CD1c-positive myeloid dendritic cell (primary cell): ENCODE data around the gene OTULIN.

Experiments
- DNase-seq: peaks from one replicate; pipeline ENCODE4 v3.0.0-alpha.2; 2016; ENCODE audit errors: extremely low spot score

The OTULIN gene

DNA sequence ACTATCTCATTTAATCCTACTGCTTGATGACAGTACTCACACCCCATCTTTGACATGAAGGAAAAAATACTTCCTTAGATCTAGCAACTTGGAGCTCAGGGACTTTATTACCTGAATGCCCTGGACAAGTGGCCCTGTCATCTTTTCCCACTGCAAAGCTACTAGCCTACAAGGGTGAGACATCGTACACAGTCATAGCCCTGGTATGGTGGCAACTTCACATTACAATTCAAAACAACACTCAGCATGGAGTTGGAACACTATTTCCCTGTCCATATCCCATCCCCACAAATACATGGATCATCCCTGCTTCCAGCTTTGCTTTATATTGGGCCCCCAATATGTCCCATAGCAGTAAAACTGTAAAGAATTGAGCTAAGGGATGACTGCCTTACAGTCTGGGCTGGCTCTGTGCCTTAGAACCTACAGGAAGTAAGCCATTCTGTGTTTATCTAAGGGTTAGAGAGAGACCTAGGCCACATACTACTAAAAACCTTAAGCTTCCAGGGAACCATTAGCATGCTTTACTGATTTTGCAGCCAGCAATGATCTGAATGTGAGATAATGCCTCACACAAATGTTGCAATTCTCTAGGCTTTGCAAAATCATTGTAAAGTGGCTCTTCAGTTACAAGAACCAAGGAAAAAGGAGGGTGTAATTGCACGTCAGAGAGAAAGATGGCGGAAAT is 55.9 kb downstream of the OTULIN start:
- no peak for DNase-seq

DNA sequence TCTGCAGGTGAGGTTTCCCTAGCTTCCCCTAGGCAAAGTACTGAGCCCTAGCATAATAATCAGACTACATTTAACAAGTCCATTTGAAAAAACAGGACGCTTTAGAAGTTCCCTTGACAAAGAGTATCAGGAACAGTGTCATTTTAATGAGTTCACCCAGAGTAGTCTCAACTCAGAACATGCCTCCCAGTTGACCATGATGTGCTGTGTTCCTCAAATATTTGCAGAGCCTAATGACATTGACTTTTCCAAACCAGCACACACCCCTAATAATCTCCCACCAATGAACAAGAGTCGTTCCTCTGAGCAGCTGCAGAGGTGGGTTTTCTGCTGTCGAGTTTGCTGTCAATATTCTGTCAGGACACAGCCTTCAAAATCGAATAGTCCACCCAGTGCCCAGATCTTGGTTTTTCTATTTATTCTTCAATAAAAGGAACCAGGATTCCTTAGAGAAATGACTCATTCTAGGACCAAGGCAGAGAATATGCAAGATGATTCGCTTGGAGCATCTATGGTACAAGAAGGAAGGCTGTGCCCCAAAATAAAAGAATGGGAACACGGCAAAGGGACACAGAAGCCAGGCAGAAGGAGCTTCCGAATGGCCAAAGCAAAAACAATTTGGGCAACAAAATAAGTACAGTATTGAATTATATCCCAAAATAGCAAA is 57.6 kb downstream of the OTULIN start:
- peak; percentile 25 for DNase-seq

DNA sequence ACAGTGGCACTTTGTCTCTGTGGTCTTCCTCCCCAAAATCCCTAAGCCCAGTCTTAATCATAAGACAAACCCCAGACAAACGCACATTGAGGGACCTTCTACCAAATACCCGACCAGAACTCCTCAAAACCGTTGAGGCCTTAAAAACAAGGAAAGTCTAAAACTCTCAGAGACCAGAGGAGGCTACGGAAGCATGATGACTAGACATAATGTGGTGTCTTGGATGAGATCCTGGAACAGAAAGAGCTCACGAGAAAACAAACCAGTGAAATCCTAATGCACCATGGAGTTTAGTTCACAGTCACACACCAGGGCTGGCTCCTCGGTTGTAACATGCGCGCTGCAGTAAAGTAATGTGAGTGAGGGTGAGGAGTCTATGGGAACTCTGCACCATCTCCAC is 58.4 kb downstream of the OTULIN start:
- no peak for DNase-seq

DNA sequence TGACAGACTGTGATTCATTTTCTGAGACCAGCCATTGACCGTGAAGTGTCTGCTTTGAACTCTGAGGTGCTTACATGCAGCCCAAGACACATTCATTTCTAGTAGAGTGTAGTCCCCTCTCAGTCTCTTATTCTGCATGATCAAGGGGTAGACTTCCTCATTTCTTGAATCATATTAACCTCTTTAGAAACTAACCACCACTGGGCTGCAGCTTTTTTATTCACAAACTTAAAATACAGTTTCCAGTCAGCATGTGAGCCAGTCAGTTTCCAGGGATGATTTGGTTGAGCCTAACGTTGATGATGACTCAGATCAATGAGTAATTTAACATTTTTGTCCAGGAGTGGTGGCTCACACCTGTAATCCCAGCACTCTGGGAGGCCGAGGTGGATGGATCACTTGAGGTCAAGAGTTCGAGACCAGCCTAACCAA is 59.2 kb downstream of the OTULIN start:
- peak; percentile 63 for DNase-seq

DNA sequence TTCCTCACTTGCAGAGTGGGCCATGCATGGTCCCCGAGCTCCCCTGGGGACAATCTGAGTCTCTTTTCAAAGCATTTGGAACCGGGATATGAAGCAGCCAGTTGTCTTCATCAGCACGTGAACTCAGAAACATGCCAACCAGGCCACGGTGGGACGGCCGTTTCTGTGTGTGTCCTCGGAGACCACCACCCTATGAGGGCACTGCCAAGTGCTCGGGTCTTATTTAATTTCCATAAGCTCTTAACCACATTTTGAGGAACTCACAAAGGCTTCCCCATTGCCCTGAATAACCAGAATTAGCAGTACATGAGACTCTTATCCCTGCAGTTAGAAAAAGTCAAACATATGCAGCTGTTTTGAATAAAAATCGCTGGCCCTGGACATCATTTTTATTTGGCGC is 60.1 kb downstream of the OTULIN start:
- DNase-seq = peak; percentile 75

DNA sequence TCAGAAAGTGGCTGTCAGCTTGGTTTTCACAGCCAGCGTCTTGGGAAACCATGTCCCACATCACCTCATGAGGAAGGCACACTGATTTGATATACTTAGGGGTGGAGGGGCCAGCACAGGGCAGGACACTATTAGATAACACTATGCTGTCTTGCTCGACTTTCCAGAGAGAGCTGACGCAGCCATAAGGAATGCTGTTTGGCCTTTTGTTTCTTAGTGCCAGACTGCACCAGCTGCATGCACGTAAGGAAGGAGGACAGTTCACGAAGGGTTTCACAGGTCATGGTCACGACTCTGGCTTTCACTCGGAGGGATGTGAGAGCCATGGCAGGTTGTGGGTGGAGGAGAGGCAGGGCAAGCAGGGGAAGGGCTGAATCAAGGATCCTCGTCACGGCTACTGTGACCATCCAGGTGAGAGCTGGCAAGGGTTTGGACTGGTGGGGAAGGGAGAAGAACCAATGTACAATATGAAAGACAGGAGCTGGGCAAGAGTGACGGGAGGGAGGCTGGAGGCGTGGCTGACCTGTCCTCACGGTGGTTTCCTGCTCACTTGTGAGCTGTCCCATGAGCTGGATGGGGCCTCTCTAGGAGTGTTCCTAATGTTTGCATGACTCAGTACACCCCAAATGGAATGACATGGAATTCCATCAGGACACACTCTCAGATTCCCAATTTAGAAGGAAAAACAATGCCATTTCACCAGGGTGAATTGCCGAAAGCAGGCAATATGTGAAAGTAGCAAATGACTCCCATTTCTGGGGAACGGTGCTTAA is 61.7 kb downstream of the OTULIN start:
- DNase-seq = no peak

DNA sequence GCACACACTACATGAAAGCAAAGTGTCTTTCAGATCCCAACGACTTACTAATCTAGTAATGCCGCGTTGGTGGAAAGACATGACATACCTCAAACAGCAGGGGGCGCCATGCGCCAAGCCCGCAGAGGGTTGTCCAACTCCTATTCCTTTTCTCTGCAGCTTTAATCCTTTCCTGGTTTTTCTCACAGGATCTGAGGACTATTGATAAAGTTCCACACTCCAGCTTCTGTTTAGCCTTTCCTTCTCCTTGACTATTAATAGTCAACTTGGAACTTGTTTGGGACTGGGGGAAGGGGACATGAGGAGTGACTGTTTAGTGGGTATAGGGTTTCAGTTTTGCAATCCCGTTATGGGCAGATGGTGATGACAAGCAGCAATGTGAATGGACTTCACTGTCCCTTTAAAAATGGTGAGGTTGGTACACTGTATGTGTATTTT is 62.9 kb downstream of the OTULIN start:
- peak; percentile 82 for DNase-seq

DNA sequence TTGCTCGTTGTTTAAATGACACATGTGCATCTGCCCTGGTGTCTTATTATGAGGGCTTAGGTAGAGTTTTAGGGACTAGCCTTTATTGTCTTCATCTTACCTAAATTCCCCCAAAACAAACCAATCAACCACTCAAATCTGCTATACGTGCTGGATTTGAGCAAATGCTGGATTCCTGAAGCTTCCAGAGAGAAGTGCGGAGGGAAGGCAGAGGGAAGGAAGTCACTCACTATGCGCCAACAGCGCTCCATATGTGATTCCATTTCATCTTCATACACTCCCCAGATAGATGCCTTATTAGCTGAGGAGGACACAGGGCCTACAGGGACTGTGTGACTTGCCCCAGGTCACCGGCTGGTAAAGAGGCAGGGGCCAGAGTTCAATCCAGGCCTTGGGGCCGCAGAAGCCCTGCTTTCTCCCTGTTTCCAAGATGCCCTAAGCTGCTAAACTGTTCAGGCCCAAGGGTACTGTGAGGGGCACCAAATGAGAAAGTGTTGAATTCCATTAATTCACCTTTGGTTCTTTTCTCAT is 63.5 kb downstream of the OTULIN start:
- DNase-seq = no peak

DNA sequence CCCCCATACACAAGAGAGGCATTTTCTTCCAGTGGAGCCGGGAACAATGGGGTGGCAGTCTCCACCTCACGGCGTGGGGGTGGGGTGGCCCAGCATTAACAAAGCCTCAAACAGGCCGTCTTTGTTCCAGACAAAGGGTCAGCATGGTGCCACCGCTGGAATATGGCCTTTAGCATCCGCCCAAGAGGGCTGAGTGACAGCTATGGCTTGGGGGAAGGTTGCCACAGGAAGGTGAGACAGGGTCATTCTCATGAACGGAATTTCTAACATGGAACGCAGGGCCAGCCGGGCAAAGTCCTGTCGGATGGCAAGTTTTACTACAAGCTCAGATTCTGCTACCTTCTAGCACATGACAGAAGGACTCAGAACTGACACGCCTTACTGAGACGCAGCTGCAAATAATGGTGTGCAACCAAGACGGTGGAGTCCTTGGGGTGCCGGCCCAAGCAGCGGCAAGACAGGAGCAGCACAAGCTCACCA is 64.0 kb downstream of the OTULIN start:
- DNase-seq = no peak

DNA sequence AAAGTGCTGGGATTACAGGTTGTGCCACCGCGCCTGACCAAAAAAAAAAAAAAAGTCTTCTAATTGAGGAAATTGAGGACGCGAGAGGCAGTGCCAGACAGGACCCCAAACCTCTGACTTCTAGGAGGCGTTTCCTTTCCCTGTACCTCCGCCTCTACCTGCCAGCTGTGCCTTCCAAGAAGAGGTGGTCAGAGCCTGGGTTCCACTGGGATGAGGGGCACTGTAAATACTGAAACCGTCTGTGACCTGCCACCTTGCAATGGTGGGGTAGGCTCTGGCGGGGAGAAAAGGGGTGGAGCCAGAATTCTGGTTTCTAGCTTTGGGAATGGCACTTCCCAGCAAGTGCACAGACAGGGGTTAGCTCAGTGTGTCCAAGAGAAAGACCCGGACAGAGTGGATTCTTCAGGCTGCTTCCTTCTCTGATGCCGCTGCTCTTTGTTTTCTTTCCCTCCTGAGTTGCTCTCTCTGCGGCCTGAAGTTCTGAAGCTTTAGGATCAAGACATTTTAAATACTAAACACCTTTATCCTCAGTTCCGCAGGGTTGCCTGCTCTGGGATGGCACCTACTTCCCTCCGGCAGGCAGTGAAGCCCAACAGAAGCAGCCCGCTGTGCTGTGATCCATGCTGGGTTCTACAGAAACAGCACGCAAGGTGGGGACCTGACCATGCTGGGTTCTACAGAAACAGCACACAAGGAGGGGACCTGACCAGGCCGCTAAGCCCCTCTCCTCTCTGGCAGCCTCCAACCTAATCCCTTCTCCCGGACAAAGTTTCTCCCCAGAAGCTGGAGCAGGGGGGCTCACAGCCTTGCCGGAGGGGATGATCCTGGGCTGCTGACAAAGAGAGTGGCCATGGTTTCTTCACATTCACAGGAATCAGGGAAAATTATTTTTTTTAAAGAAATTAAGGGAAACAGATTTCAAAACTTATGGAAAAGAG is 65.2 kb downstream of the OTULIN start:
- no peak for DNase-seq

DNA sequence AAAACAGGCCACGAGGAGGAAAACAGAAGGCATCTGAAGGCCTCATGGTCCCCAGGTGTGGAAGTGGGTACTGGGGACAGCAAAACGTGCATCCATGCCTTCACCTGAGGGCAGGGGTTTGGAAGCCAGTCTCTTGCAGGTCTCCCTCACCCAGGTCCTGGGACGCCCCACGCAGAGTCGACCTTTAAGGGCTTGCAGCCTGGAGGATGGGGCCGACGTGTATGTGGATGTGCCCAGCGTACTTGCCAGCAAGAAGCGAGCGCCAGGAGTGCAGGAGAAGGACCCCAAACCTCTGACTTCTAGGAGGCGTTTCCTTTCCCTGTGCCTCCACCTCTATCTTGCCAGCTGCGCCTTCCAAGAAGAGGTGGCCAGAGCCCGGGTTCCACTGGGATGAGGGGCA is 65.9 kb downstream of the OTULIN start:
- no peak for DNase-seq

DNA sequence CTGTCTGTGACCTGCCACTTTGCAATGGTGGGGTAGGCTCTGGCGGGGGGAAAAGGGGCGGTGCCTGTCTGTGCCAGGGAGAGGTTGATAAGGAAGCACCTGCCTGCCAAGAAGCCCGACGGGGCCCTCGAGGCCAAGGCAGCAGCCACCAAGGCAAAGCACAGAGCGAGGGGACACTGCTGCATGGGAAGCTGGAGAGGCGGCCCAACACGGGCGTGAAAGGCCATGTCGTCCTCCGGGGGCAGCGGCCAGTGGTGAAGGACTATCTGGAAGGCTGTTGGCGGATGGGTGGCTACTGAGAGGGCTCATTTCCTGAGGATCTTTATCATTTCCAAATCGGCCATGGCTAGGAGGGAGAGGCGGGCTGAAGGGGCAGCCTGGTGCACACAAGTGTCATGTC is 66.4 kb downstream of the OTULIN start:
- no peak for DNase-seq

DNA sequence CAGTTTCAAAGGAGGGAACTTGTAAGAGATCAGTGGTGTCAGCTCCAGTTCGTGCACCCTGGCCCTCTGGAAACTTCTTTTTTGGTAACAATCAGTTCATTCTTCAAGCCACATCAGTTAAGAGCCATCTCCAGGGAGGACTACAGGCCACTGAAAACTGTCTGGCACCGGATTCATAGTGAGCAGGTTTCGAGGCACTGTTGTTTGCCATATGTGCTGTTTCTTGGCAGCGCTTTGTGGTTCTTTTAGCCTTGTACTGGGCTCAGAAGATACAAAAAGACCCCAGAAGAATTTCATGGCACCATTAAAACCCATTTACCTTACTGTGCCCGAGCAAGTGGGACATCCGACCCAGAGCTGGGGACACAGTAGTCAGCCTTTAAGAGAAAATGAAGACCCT is 68.5 kb downstream of the OTULIN start:
- DNase-seq = no peak

DNA sequence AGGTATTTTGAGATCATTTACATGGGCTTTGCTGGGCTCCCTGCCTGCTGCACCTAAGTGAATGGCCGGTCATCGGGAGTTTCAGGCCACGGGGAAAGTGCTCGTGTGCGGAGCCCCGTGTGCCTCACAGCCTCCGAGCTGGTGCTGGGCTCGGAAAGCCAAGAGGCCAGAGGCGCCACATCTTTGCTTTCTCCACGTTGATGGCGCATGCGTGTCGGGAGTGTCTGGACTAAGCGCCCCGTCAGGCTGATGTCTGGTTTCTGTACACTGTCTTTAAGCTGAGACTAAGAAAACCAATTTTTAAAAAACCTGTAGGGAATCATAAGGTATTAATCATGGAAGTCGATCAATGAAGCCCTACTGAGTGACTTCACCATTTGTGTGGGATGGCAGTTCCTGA is 69.1 kb downstream of the OTULIN start:
- no peak for DNase-seq

DNA sequence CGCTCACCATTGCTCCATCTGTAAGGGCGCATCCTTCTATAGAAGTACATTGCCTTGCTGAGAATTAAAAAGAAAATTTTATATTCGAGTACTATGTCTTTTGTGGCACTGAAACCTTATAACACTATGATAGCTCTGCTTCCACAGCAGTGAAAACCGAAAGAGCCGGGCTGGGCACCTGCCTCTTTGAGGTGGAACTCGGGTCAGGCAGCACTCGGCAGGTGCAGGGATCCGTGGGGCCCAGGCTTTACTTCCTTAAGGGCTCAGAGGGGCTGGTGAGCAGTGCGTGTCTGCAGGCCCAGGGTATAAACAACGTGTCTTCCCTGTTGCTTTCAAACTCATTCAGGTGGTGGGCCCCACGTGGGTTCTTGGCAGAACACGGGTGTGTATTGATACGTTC is 69.9 kb downstream of the OTULIN start:
- DNase-seq = no peak

DNA sequence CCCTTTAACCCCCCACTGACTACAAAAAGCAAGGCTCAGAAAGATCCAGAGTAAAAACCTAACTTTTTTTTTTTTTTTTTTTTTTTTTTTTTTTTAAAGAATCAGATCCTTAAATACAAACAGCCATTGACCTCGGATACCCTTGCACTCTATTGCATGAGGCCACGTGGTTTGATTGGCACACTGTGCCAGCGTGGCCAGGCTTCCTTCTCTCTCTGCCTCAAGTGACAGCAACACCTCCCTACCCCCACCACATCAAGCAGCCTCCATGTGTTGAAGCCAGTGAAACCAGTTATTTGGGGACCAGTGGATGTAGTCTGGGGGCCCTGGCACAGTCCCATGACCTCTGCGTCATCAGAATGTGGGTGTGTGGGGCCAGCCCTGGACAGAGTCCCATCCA is 71.4 kb downstream of the OTULIN start:
- DNase-seq = no peak

DNA sequence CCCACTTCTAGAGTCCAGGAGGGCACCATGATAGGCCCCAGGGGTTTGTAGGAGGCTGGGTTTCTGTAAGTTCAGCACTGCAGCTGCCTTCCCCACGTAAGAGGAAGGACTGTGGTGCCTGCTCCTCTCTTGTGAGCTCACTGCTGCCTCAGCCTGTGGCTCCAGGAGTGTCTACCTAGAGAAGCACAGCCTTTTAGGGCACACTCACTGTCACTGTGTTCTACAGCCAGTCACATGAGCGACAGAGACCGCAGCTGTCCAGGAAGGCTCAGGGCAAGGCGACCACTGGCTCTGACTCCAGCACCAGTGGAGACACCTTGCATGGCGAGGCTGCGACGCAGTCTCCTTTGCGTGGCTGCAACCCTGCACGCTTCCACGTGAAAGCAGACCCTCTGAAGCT is 72.8 kb downstream of the OTULIN start:
- no peak for DNase-seq

DNA sequence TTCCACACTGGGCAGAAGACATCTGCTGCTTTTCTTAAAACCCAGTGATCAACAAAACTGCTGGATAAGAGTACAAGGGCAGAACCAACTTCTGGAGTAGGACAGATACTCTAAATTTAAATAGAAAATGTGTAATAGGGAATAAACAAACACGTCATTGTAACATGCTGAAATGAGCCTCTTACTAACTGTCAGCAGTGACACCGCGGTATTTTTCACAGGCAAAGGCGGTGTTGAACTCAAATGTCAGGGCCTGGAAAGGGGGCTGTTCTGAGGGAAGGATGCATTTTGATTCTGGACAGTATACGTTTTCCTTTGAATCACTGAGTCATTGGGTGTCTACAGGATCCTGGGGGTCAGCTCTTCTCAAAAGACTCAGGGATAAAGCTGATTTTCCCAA is 73.5 kb downstream of the OTULIN start:
- no peak for DNase-seq

DNA sequence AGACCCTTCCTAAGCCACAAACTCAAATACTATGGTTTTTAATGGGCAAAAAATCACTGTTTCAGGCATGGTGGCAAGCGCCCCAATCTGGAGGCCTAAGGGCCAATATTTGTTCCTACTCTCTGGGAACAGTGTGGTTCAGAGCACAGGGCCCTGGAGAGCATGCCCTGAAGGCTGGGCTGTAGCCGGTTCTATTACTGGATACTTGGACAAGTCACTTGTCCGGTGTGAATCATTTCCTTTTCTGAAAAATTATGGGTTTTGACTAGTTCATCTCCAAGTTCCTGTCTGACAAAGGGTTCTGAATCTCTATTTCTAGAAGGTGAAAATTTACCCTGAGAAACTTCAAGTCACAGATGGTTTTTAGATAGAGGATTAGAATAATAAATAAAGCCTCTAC is 75.0 kb downstream of the OTULIN start:
- DNase-seq = peak; percentile 36

DNA sequence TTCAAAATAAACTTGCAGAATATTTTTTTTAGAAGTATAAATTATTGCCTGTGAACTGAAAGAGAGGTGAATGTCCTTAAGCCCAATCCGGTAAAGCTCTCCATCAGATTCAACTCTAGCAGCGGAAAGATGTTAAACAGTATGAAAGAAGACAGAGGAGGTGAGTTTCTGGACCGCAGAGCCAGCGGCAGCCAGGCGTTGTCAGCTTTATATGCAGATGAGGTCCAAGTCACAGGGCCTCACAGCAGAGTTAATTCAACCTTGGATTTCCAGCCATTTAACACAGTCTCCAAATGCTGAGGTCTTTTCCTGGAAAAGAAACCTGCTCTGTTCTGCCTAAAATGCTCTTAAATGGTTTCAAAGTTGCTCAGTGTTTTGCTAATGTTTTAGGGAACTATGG is 75.5 kb downstream of the OTULIN start:
- DNase-seq = no peak

DNA sequence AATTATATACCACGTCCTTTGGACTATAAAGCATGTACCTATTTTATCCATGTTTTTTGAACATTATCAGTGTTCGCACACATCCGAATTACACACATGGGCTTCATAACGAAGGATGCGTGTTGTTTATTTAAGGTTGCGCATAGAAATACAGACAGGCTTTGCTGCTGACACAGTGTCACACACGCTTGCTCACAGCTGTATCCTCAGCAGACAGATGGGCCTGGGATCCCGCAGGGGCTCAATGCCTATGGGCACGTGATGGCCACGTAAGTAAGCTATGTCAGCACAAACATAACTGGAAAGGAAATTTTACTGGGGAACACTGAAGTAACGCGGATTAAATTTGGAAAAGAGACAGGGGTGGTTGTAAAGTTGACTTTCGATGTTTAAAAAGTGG is 76.6 kb downstream of the OTULIN start:
- no peak for DNase-seq
